Panc1 (cell line): ENCODE results near the gene TFAP2B.

Experiments used
- CTCF ChIP-seq: fragments of 450-650 bp; IDR thresholded peaks from 2 replicates; pipeline ENCODE4 v1.5.1; 2017; ENCODE audit warnings: mild to moderate bottlenecking
- POLR2AphosphoS5 ChIP-seq: IDR thresholded peaks from 2 replicates; pipeline ENCODE4 v1.6.1; 2012; ENCODE audit warnings: mild to moderate bottlenecking, low read depth, low read length, moderate library complexity

- TF ChIP-seq CTCF = no peak
- no peak for TF ChIP-seq POLR2AphosphoS5
Observed at GRCh38 chr6:50821441-50822077, 2.9 kb downstream of the TFAP2B start.
